LHCN-M2 (cell line): Measurements from ENCODE around the gene ANKRD13B. TPM values are rescaled to one million over a fixed set of nuclear protein-coding genes. Genes with fewer than 3 reads are reported as not detected.

Experiments
- DNase-seq: peaks from one replicate; pipeline ENCODE4 v3.0.0-alpha.2; 2012; ENCODE audit warnings: low read depth
- total RNA-seq: library from RNA; depleted of rRNA; stranded (reverse); fragments of >200 nt; gene quantifications from 2 replicates; pipeline ENCODE4 v1.2.3, GENCODE V29; 2014

Gene ANKRD13B
- total RNA-seq, 1 experiment from 2014 or later = 16.2 TPM

GRCh38 chr17:29594519-29595090 is 1.7 kb downstream of the ANKRD13B start:
- no peak for DNase-seq

- no peak for DNase-seq
Observed at GRCh38 chr17:29595107-29595942, 2.4 kb downstream of the ANKRD13B start.

DNA sequence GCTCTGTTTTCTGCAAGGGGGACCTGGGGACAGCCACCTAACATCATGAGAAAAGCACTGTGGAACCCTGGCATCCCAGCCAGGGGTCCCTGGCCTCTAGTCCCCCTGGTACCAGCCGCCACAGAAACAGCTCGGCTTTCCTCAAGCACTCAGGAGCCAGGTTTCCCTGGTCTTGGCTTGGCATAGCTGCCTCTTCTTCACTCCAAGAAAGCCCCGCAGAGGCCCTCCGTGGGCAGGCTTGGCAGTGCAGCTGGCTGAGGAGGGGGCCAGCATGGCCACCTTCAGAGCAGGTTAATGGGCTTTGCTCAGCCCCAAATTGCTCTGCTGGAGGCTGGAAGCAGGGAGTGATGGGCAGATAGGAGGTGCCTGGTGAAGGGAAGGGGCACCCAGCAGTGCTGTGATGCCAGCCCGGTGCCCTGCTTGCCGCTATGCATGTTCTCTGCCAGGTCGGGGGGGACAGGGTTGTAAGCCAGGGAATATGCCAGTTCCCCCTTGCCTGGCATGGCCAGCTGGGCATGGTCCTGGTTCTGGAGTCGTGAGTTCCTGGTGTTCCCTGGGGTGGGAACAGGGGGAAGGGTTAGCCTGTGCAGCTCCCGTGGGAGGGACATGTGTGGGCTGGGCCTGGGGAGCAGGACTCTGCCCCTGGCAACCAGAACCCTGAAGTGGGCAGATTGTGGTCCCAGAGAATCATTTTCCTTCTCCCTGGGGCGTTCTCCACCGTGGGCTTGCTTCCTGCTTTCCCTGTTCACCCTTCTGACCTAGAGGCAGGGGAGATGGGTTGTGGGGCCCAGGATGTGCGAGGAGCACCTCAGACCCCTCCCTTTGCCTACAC is 3.2 kb downstream of the ANKRD13B start:
- no peak for DNase-seq

DNA sequence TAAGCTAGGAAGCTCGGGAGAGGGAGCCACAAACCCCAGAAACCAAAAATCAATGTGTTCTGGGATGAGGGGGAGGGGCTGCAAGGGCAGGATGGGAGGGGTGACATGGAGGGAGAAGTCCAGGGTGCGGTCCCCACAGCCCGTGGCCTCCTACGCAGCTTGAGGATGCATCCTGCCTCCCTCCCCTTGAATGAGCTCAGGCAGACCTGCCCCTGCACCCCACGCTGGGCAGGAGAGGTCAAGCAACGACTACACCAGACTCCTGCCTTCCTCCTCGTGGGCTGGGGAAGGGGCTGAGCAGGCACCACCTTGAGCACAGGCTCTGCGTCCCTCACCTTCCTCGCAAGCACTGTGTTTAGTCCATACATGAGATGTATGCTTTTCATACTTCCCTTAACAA is 3.9 kb downstream of the ANKRD13B start:
- no peak for DNase-seq

DNA sequence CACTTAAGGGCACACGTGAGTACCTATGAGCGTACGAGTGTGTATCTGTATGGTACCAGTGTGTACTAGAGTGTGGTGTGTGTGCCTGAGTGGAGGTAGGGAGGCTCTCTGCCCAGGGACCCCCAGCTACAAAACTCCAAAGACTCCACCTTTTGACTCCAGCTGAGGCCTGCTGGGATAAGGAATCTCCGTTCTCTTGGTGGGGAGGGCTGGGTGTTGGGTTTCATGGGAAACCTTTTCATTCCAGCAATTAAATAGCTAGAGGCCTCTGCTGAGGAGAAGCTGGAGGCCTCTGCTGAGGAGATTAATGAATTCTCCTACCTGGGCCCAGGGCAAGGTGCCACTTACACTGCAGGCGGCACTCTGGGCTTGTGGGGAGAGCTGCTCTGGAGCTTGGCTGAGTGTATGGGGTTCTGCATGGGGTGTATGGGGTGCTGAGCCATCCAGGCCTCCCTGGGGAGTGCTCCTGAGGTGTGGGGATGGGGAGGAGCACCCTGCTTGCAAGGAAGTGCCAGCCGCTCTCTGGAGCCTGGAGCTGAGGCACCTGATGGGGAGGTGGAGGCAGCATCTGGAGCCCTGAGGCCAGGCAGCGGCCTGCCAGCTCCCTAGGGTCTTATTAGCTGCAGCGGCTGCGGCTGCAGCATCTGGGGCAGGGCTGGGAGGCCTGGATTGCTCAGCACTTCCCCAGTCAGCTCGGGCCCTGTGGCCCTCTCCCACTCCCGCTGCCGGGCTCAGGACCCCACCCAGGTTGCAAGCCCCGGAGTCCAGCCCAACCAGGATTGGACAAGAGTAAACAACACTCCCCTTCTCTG is 4.6 kb downstream of the ANKRD13B start:
- no peak for DNase-seq

DNA sequence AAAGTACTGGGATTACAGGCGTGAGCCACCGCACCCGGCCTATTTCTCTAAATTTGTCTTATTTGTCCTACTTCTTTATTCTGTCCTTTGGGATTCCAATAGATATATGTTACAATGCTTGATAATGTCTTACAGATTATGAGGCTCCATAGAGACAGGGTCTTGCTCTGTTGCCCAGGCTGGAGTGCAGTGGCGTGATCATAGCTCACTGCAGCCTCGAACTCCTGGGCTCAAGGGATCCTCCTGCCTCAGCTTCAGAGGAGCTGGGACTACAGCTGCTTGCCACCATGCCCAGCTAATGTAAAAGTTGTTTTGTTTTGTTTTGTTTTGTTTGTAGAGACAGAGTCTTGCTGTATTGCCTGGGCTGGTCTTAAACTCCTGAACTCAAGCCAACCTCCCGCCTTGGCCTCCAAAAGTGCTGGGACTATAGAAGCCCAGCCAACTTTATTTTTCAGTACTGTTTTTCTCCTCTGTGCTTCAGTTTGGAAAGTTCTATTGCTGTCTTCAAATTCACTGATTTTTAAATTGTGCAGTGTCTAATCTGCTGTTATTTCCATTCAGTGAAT is 10.3 kb downstream of the ANKRD13B start:
- DNase-seq = no peak

- no peak for DNase-seq
Observed at GRCh38 chr17:29607557-29608195, 14.7 kb downstream of the ANKRD13B start.

- DNase-seq = no peak
Observed at GRCh38 chr17:29608986-29609385, 16.1 kb downstream of the ANKRD13B start.

DNA sequence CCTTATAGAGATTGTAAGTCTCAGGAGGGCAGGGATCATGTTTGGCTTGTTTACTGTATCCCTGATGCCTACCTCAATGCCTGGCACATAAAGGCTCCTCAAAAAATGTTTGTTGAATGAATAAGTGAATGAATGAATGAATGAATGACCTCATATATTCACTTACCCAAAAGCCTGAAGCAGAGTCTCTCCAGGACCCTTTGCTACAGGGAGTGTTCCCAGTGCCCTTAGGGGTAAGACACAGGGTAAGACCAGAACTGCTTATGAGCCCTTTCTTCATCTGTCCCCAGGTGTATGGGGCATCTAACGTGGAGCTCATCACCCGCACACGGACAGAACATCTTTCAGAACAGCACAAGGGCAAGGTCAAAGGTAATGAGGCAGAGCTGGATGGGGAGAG is 17.5 kb downstream of the ANKRD13B start:
- DNase-seq = no peak

DNA sequence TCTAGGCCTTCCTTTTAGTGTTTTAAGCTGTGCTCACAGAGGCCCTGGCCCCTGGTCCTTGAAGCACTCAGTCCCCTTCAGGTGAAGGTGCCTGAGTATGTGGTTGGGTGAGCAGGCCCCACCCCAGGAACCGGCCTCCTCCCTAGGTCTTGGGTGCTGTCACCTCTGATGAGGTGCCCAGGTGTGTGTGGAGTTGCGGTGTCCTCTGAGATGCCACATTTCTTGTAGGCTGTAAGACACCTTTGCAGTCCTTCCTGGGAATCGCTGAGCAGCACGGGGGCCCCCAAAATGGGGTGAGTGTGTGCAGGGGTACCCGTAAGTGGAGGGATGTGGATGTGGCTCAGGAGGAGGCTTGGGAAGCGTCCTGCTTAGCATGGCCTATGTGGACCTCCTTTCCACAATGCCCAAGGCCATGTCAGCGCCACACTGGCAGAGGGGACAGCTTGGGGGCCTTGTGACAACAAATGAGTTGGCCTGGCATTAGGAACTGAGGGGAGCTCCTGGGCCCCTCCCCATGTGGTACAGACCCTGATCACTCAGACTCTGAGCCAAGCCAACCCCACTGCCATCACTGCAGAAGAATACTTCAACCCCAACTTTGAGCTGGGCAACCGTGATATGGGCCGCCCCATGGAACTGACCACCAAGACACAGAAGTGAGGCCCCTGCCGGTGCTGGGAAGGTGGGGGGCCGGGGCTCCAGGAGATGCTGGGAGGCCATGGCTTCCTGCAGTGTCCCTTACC is 18.6 kb downstream of the ANKRD13B start:
- DNase-seq = no peak

DNA sequence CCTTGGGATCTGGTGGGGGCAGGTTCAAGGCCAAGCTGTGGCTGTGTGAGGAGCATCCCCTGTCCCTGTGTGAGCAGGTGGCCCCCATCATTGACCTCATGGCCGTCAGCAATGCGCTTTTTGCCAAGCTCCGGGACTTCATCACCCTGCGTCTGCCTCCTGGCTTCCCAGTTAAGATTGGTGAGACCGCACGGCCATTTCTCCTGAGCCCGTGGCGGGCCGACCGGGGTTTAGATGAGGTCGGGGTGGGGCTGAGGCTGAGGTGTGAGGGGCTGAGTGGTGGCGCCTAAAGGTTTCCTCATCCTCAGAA is 19.1 kb downstream of the ANKRD13B start:
- DNase-seq = no peak

- no peak for DNase-seq
Observed at GRCh38 chr17:29612404-29613280, 19.7 kb downstream of the ANKRD13B start.

DNA sequence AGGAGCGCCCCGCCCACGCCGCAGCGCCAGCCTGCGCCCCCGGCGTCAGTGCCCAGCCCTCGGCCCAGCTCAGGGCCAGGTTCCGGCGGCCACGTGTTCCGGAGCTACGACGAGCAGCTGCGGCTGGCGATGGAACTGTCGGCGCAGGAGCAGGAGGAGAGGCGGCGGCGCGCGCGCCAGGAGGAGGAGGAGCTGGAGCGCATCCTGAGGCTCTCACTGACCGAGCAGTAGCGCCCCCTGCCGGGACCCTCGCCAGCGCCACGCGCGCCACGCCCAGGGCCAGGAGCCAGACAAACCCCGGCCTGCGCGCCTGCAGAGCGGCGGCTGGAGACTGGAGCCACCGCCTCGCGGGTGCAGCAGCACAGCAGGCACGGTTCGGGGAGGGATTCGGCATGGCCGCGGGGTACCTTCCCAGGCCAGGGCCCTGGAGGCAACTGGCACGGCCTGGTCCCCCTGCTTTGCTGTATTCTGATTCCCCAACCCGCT is 20.5 kb downstream of the ANKRD13B start:
- no peak for DNase-seq

GRCh38 chr17:29613856-29614255 is 20.9 kb downstream of the ANKRD13B start:
- DNase-seq = no peak

GRCh38 chr17:29614349-29615047 is 21.6 kb downstream of the ANKRD13B start:
- no peak for DNase-seq

GRCh38 chr17:29615048-29615385 is 22.1 kb downstream of the ANKRD13B start:
- no peak for DNase-seq

DNA sequence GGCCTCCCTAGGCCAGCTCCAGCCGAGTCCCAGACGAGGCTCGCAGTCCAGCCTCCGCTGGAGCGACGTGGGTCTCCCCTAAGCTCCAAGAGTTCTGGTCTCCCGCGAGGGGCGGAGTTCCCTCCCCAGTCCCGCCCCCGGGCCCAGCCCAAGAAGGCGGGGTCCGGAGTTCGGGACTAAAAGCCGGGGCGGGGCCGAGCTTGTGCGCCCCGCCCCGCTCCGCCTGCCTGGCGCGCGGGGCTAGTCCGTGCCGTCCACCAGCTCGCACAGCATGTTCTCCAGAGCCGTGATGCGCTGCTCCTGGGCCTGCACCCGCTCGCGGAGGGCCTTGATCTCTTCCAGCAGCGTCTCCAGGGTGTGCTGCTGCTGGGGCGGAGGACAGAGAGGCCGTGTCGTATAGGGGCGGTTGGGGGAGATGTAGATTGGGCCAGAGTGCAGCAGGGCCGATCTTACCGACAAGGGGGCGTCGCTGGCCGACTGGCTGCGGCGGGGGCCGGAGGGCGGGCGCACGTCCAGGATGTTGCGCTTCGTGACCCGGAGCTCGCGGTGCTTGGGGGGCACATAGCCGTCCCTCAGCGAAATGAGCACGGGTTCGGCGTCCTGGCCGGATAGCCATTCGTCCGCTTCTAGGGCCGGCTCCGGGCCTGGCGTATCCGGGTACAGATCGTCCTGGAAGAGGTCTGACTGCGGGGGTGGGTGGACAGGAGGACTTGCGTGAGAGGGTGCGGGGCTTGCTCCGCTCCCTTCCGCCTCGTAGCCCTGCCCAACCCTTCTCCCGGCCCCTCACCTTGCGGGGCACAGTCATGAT is 22.8 kb downstream of the ANKRD13B start:
- no peak for DNase-seq
